Right lobe of liver (tissue), 6 donors: ENCODE results near the gene ATAD3A. TPM values are rescaled to one million over a fixed set of nuclear protein-coding genes. Genes with fewer than 3 reads are reported as not detected.

Source experiments
- ATAC-seq, 4 donors: fragments of 200-7000 bp; cut with Tn5 transposase; one replicate each; pipeline ENCODE4 v1.9.1; 2020; ENCODE audit warnings: mild to moderate bottlenecking in 4 of 4, moderate library complexity in 4 of 4
- DNase-seq, 3 donors: peaks; one replicate each; pipeline ENCODE4 v3.0.0-alpha.2; 2020
- H3K27ac ChIP-seq, 3 donors: fragments of 200-600 bp; one replicate each; pipeline ENCODE4 v1.8.0; 2022
- H3K27me3 ChIP-seq, 2 donors: fragments of 200-600 bp; one replicate each; pipeline ENCODE4 v1.8.0; 2022
- H3K36me3 ChIP-seq, 4 donors: fragments of 200-600 bp; sonication (generic) in 1 of 4; one replicate each; pipeline versions ENCODE4 v1.5.1 to v1.8.0; 2017 to 2022; ENCODE audit warnings: control low read depth in 1 of 4
- H3K4me1 ChIP-seq, 4 donors: fragments of 200-600 bp; sonication (generic) in 1 of 4; one replicate each; pipeline versions ENCODE4 v1.5.1 to v1.8.0; 2017 to 2022; ENCODE audit warnings: control low read depth in 1 of 4
- H3K4me3 ChIP-seq, 3 donors: fragments of 200-600 bp; one replicate each; pipeline ENCODE4 v1.8.0; 2022
- H3K9me3 ChIP-seq, 4 donors: fragments of 200-600 bp; sonication (generic) in 1 of 4; one replicate each; pipeline versions ENCODE4 v1.5.1 to v1.8.0; 2017 to 2022; ENCODE audit warnings: control low read depth in 1 of 4
- POLR2A ChIP-seq: fragments of 450-650 bp; IDR thresholded peaks from one replicate; pipeline ENCODE4 v1.6.1; 2017; ENCODE audit warnings: antibody characterized with exemption, mild to moderate bottlenecking
- WGBS: methylation state at CpG from one replicate; pipeline ENCODE4 v1.1.6; 2018; ENCODE audit warnings: low coverage, low lambda C conversion rate; ENCODE audit not compliant: insufficient coverage; ENCODE audit errors: missing lambda C conversion rate; 5-methylcytosine and 5-hydroxymethylcytosine counted together
- intact Hi-C, 2 donors: fragments of 100-400 bp; cut with DNase I; formaldehyde crosslinking; loops; one replicate each; pipeline versions ENCODE4 v1.11.2 to v1.14.1; 2022
- total RNA-seq, 6 experiments: library from RNA; depleted of rRNA in 2 of 6; stranded (reverse); fragments of >200 nt in 2 of 6; fragmentation: NEBNext Ultra II Directional in 3 of 6; extraction: Animal tissue kit (Norgen Biotek cat#: 25700) in 3 of 6; gene quantifications; one replicate each; pipeline versions ENCODE4 v1.1.0 to v1.2.4, GENCODE V29; 2016 to 2023
- TF ChIP-seq, protein P1 (sequence below), 4 donors: fragments of 200-600 bp in 3 of 4; fragments of 450-650 bp in 1 of 4; IDR thresholded peaks; one replicate each; pipeline versions ENCODE4 v1.5.1 to v1.8.0; 2016 to 2022; ENCODE audit warnings: antibody characterized with exemption in 4 of 4, mild to moderate bottlenecking in 2 of 4
- donor health status: DM: no; HTN: yes; CAD: no.
- donor health status: DM: no; HTN: no; CAD: no.
- donor health status: DM: no; HTN: no; CAD: no.
- donor health status: DM: no; HTN: yes; CAD: no.
- donor health status: DM: no; HTN: yes; CAD: no.

ATAD3A gene
- total RNA-seq, 6 experiments from 2014 or later: 10.8 to 31.7 (median 13.1) TPM

DNA sequence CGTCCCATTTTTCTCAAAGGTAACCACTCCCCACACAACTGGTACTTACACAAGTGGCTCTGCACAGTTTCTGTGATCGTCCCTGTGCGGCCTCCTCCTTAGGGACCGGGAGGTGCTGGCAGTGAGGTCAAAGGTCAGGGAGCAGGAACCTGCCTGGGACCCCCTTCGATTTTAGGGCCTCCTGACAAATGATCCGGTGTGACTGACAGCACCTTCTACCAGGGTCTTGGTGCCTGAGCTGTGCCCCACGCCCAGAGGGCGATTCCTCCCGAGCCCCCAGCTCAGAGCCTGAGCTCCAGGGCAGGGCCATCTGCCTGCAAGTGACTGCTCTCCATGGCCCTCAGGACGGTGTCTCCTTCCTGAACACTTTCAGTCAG, 40.3 kb downstream of the ATAD3A start:
- H3K36me3 ChIP-seq: no peaks in the 10 kb centered on the region
- H3K27me3 ChIP-seq: no peaks in the 10 kb centered on the region
- WGBS: 100% methylated on average over 2 of the region's 10 CpGs
- H3K9me3 ChIP-seq: no peaks in the 10 kb centered on the region
- DNase-seq (no peak), ATAC-seq (no peak)
- TF ChIP-seq, protein P1, sequence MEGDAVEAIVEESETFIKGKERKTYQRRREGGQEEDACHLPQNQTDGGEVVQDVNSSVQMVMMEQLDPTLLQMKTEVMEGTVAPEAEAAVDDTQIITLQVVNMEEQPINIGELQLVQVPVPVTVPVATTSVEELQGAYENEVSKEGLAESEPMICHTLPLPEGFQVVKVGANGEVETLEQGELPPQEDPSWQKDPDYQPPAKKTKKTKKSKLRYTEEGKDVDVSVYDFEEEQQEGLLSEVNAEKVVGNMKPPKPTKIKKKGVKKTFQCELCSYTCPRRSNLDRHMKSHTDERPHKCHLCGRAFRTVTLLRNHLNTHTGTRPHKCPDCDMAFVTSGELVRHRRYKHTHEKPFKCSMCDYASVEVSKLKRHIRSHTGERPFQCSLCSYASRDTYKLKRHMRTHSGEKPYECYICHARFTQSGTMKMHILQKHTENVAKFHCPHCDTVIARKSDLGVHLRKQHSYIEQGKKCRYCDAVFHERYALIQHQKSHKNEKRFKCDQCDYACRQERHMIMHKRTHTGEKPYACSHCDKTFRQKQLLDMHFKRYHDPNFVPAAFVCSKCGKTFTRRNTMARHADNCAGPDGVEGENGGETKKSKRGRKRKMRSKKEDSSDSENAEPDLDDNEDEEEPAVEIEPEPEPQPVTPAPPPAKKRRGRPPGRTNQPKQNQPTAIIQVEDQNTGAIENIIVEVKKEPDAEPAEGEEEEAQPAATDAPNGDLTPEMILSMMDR (IDR thresholded peaks at IDR 0.05): no peak
- TF ChIP-seq POLR2A: no peak
- peaks cover 0 to 6% (median 0%) of the 10 kb centered on the region in 4 donors for H3K4me1 ChIP-seq
- intact Hi-C loops: no loop called here
- no peak overlapping the region for H3K27ac ChIP-seq
- no peak overlapping the region for H3K4me3 ChIP-seq

DNA sequence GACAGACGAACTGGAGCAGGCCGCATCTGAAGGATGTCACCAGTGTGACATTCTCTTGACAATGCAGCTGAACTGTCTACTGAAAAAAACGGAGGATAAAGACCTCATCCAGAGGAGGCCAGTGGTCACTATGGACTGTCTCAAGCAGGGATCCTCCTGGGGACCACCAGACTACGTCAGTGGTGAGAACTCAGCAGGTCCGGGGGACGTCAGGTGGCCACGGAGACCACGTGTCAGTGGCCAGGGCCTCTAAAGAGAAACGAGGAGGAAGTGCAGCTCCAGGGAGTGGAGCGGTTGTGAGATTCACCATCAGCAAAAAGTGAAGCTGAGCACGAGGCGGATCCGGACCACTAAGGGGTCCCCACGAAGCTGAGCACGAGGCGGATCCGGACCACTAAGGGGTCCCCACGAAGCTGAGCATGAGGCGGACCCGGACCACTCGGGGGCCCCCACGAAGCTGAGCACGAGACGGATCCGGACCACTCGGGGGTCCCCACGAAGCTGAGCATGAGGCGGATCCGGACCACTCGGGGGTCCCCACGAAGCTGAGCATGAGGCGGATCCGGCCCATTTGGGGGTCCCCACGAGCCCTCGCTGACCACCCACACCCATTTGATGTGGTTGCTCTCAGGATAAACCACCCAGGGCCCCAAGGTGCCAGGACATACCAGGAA, 42.0 kb downstream of the ATAD3A start:
- DNase-seq (no peak), ATAC-seq (no peak)
- Histone ChIP-seq H3K27me3 (no peaks in the 10 kb centered on the region), H3K4me1 (peaks cover 0 to 6% (median 0%) of the 10 kb centered on the region in 4 donors), H3K9me3 (no peaks in the 10 kb centered on the region), H3K4me3 (no peak overlapping the region), H3K27ac (no peak overlapping the region), H3K36me3 (no peaks in the 10 kb centered on the region)
- intact Hi-C loops: no loop called here
- TF ChIP-seq, protein P1 (IDR thresholded peaks at IDR 0.05): no peak
- no peak for TF ChIP-seq POLR2A
- WGBS: 77% methylated on average over 7 of the region's 35 CpGs

DNA sequence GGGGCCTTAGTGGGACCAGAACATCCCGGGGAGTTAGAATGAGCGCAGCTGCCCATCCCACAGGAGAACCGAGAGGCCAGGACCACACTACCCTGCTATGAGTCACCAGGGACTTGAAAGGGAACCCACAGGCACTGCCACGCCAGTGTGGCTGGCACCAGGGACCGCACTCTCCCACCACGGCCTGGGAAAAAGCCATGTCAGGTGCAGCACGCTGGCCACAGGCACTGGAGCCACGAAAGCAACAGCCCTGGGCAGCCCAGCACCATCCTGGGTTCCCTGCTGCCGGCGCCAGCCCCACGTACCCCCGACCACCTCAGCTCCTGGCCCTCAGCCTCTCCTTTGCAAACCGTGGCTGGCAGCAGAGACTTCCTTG, 42.6 kb downstream of the ATAD3A start:
- WGBS: 20% methylated on average over 1 of the region's 13 CpGs
- H3K27ac ChIP-seq: no peak overlapping the region
- no peak for TF ChIP-seq POLR2A
- TF ChIP-seq, protein P1 (IDR thresholded peaks at IDR 0.05): no peak
- H3K4me3 ChIP-seq: no peak overlapping the region
- H3K4me1 ChIP-seq: peaks cover 0 to 6% (median 0%) of the 10 kb centered on the region in 4 donors
- no peaks in the 10 kb centered on the region for H3K36me3 ChIP-seq
- intact Hi-C loops: no loop called here
- no peaks in the 10 kb centered on the region for H3K9me3 ChIP-seq
- no peak for ATAC-seq
- no peaks in the 10 kb centered on the region for H3K27me3 ChIP-seq
- DNase-seq: no peak

DNA sequence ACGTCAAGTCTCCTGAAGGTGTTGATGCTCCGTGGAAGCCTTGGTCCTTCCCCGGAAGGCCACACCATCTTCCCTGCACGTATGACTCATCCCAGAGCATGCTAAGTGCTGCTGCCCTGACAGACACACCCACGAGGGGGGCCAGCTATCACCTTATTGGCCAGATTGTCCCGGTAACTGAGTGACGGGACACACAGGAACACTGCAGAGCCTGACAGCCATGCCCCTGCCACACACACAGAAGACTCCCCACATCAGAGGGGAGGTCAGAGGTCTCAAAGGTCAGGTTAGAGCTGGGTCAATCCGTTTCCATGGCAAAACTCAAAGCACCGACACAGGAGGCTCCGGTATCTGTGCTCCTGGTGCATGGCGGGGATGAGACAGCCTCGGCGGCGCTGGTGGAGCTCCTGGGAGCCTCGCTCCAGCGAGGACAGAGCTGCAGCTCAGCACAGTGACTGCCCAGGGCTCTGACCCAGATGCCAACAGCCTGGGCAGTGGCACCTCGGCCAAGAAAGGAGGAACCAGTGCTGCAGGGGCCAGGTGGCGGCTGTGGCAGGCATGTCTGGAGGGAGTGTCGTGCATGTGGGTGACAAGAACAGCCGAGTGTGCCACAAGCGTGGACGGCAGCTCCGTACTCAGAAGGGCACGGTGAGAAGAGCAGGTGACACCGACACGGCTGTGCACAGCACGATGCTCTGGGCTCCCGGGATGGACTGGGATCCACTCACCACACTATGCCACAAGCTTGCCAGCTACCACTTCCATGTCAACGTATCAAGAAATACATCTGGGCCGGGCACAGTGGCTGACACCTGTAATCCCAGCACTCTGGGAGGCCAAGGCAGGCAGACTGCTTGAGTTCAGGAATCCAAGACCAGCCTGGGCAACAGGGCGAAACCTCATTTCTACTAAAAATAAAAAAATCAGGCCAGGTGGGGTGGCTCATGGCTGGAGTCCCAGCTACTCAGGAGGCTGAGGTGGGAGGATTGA, 43.3 kb downstream of the ATAD3A start:
- H3K27ac ChIP-seq: no peak overlapping the region
- no peaks in the 10 kb centered on the region for H3K36me3 ChIP-seq
- peaks cover 0 to 6% (median 0%) of the 10 kb centered on the region in 4 donors for H3K4me1 ChIP-seq
- H3K9me3 ChIP-seq: no peaks in the 10 kb centered on the region
- H3K27me3 ChIP-seq: no peaks in the 10 kb centered on the region
- H3K4me3 ChIP-seq: no peak overlapping the region
- 30% methylated on average over 9 of the region's 31 CpGs for WGBS
- TF ChIP-seq POLR2A: no peak
- TF ChIP-seq, protein P1 (IDR thresholded peaks at IDR 0.05): no peak
- DNase-seq (no peak), ATAC-seq (peak; percentile 51 to 62 (median 54))
- intact Hi-C loops: no loop called here
